HCEC 1CT (cell line): ENCODE measurements around the gene NLRP10.
A peak's percentile ranks its signal among the peaks of the same experiment; 100 is the strongest.

Experiments used
- DNase-seq: peaks from one replicate; pipeline ENCODE4 v3.0.0-alpha.2; 2017

NLRP10 gene

GRCh38 chr11:7971846-7972245, 6.6 kb upstream of the NLRP10 start:
- DNase-seq, result no peak

- DNase-seq, result no peak
These were observed 4.8 kb upstream of the NLRP10 start for GRCh38 chr11:7969756-7970646.

- DNase-seq, result no peak
These were observed 3.4 kb upstream of the NLRP10 start for GRCh38 chr11:7968686-7969085.

GRCh38 chr11:7967826-7968225, 2.6 kb upstream of the NLRP10 start:
- peak; percentile 38 for DNase-seq

GRCh38 chr11:7967097-7967496, 1.9 kb upstream of the NLRP10 start:
- DNase-seq, result no peak

- peak; percentile 85 for DNase-seq
These were observed 374 bp downstream of the NLRP10 start for GRCh38 chr11:7964873-7965272.

- DNase-seq, result no peak
These were observed 986 bp downstream of the NLRP10 start for GRCh38 chr11:7964261-7964660.

- DNase-seq, result no peak
These were observed 10.1 kb downstream of the NLRP10 start for GRCh38 chr11:7955191-7955590.

- DNase-seq, result no peak
These were observed 15.3 kb downstream of the NLRP10 start for GRCh38 chr11:7949934-7950333.

- DNase-seq, result no peak
These were observed 21.1 kb downstream of the NLRP10 start for GRCh38 chr11:7944123-7944522.

- DNase-seq, result no peak
These were observed 23.6 kb downstream of the NLRP10 start, which contains the start of gene OR10A3 for GRCh38 chr11:7941608-7942007. Gene OR10A3, minus strand, starts transcription at chr11:7941708. Its CDS starts 2,188 bp downstream, at chr11:7939520.

- no peak for DNase-seq
These were observed 24.1 kb downstream of the NLRP10 start for GRCh38 chr11:7941146-7941545.

GRCh38 chr11:7936615-7937014, 28.6 kb downstream of the NLRP10 start:
- DNase-seq, result no peak

- no peak for DNase-seq
These were observed 34.1 kb downstream of the NLRP10 start, which contains the start of gene OR10A6 for GRCh38 chr11:7931168-7931567. Gene OR10A6, minus strand, starts transcription at chr11:7931268. Its CDS starts 2,606 bp downstream, at chr11:7928662.

- peak; percentile 78 for DNase-seq
These were observed 37.6 kb downstream of the NLRP10 start for GRCh38 chr11:7927635-7928034.

GRCh38 chr11:7924536-7924935, 40.7 kb downstream of the NLRP10 start:
- DNase-seq, result no peak

GRCh38 chr11:7918141-7918540, 47.1 kb downstream of the NLRP10 start:
- DNase-seq, result no peak
